22Rv1 (cell line): ENCODE results near the gene SPSB2.

Experiments
- CTCF ChIP-seq: fragments of 450-650 bp; IDR thresholded peaks from 2 replicates; pipeline ENCODE4 v1.5.1; 2017; ENCODE audit warnings: mild to moderate bottlenecking
- ZFX ChIP-seq: fragments of 450-650 bp; IDR thresholded peaks from 2 replicates; pipeline ENCODE4 v1.6.1; 2017; ENCODE audit warnings: antibody characterized with exemption, borderline replicate concordance

GRCh38 chr12:6899837-6900519 lies 26.9 kb upstream of the SPSB2 start:
- TF ChIP-seq CTCF = no peak
- no peak for TF ChIP-seq ZFX
